IMR-90 (cell line): Measurements from ENCODE around the gene ZBTB44. TPM values are rescaled to one million over a fixed set of nuclear protein-coding genes. Genes with fewer than 3 reads are reported as not detected.

Experiments
- ATAC-seq: fragments of 200-7000 bp; cut with Tn5 transposase; 2 replicates; pipeline ENCODE4 v1.9.1; 2020; ENCODE audit warnings: low read depth, mild to moderate bottlenecking, moderate library complexity
- BruUV-seq: library from RNA; stranded (reverse); fragments of 400-500 nt; replicated peaks from 2 replicates; lab custom pipeline; 2021; lab: Mats Ljungman, UMichigan
- CTCF ChIA-PET: fragments of 300-600 bp; formaldehyde crosslinking; extraction: SDS; loops from one replicate; lab custom pipeline; 2021; ENCODE audit warnings: antibody characterized with exemption; lab: Yijun Ruan, JAX
- POLR2A ChIA-PET: fragments of 300-600 bp; sonication (Branson Sonifier 250); formaldehyde crosslinking; loops from one replicate; lab custom pipeline; 2022; ENCODE audit warnings: antibody characterized with exemption; ENCODE audit not compliant: unreplicated experiment; lab: Charles Lee
- DNase-seq: peaks from one replicate; pipeline ENCODE4 v3.0.0; 2013
- H2AFZ ChIP-seq: replicated peaks from 2 replicates; pipeline ENCODE3; 2013; ENCODE audit warnings: low read length, mild to moderate bottlenecking; ENCODE audit not compliant: poor library complexity
- H2AK5ac ChIP-seq: 2 replicates; pipeline ENCODE4 v1.6.1; 2013; ENCODE audit warnings: low read depth, low read length, inconsistent platforms
- H2AK9ac ChIP-seq: replicated peaks from 2 replicates; pipeline ENCODE3; 2013; ENCODE audit warnings: mild to moderate bottlenecking, low read depth, low read length, moderate library complexity; ENCODE audit not compliant: poor library complexity
- H2BK120ac ChIP-seq: 2 replicates; pipeline ENCODE4 v1.6.1; 2013; ENCODE audit warnings: low read depth, low read length, inconsistent platforms
- H2BK15ac ChIP-seq: 3 replicates; pipeline ENCODE4 v1.6.1; 2013; ENCODE audit warnings: low read depth, low read length, inconsistent platforms
- H2BK20ac ChIP-seq: 2 replicates; pipeline ENCODE4 v1.6.1; 2013; ENCODE audit warnings: low read depth, mild to moderate bottlenecking, inconsistent platforms, low read length, moderate library complexity
- H2BK5ac ChIP-seq: 2 replicates; pipeline ENCODE4 v1.6.1; 2013; ENCODE audit warnings: mild to moderate bottlenecking, low read depth, low read length, inconsistent platforms; ENCODE audit not compliant: poor library complexity, severe bottlenecking
- H3K14ac ChIP-seq: replicated peaks from 2 replicates; pipeline ENCODE4 v1.6.1; 2013; ENCODE audit warnings: low read depth, low read length, inconsistent platforms
- H3K18ac ChIP-seq: 2 replicates; pipeline ENCODE4 v1.6.1; 2013; ENCODE audit warnings: low read depth, low read length, control low read depth
- H3K23ac ChIP-seq: 2 replicates; pipeline ENCODE4 v1.6.1; 2013; ENCODE audit warnings: low read depth, low read length, inconsistent platforms
- H3K27ac ChIP-seq: 2 replicates; pipeline ENCODE4 v1.5.1; 2013; ENCODE audit warnings: mild to moderate bottlenecking, control low read depth, low read length; ENCODE audit not compliant: insufficient read depth
- H3K27me3 ChIP-seq: 2 replicates; pipeline ENCODE4 v1.6.1; 2013; ENCODE audit warnings: low read length; ENCODE audit not compliant: control insufficient read depth, insufficient read depth
- H3K36me3 ChIP-seq: 2 replicates; pipeline ENCODE4 v1.6.1; 2013; ENCODE audit warnings: low read length, mixed read lengths; ENCODE audit not compliant: control insufficient read depth, insufficient read depth
- H3K4ac ChIP-seq: 2 replicates; pipeline ENCODE4 v1.6.1; 2013; ENCODE audit warnings: low read depth, low read length, inconsistent platforms
- H3K4me1 ChIP-seq: 2 replicates; pipeline ENCODE4 v1.6.1; 2013; ENCODE audit warnings: low read length, mixed read lengths; ENCODE audit not compliant: control insufficient read depth, insufficient read depth
- H3K4me2 ChIP-seq: 2 replicates; pipeline ENCODE4 v1.6.1; 2013; ENCODE audit warnings: low read depth, mild to moderate bottlenecking, control low read depth, low read length, moderate library complexity
- H3K4me3 ChIP-seq: 2 replicates; pipeline ENCODE4 v1.5.1; 2013; ENCODE audit warnings: low read depth, mild to moderate bottlenecking, control low read depth, low read length, moderate library complexity; ENCODE audit not compliant: insufficient read depth
- H3K56ac ChIP-seq: 2 replicates; pipeline ENCODE4 v1.6.1; 2013; ENCODE audit warnings: low read length, inconsistent platforms; ENCODE audit not compliant: insufficient read depth; ENCODE audit errors: extremely low read depth
- H3K79me1 ChIP-seq, 2 experiments: 2 replicates each; pipeline ENCODE4 v1.6.1; 2013; ENCODE audit warnings: low read length in 2 of 2, inconsistent platforms in 1 of 2, low read depth in 1 of 2
- H3K9ac ChIP-seq: 2 replicates; pipeline ENCODE4 v1.6.1; 2013; ENCODE audit warnings: low read depth, low read length, control low read depth
- H3K9me1 ChIP-seq: 2 replicates; pipeline ENCODE4 v1.6.1; 2013; ENCODE audit warnings: low read length, inconsistent platforms; ENCODE audit not compliant: insufficient read depth
- H3K9me3 ChIP-seq: 2 replicates; pipeline ENCODE4 v1.6.1; 2013; ENCODE audit warnings: low read length; ENCODE audit not compliant: control insufficient read depth, insufficient read depth
- H4K20me1 ChIP-seq: 2 replicates; pipeline ENCODE4 v1.6.1; 2013; ENCODE audit warnings: low read length, inconsistent platforms; ENCODE audit not compliant: insufficient read depth
- H4K5ac ChIP-seq: 2 replicates; pipeline ENCODE4 v1.6.1; 2013; ENCODE audit warnings: mild to moderate bottlenecking, low read depth, low read length, control low read depth
- H4K8ac ChIP-seq, 2 experiments: 2 replicates each; pipeline ENCODE4 v1.6.1; 2013; ENCODE audit warnings: low read depth in 2 of 2, low read length in 2 of 2, control low read depth in 1 of 2, inconsistent platforms in 1 of 2
- H4K91ac ChIP-seq: 2 replicates; pipeline ENCODE4 v1.6.1; 2013; ENCODE audit warnings: low read depth, low read length, inconsistent platforms; ENCODE audit not compliant: insufficient read depth
- BHLHE40 ChIP-seq: fragments of 150-350 bp; IDR thresholded peaks from 2 replicates; pipeline ENCODE4 v1.6.1; 2016; ENCODE audit warnings: mild to moderate bottlenecking, low read depth, low read length
- FOS ChIP-seq: fragments of 150-350 bp; IDR thresholded peaks from 2 replicates; pipeline ENCODE4 v1.6.1; 2016; ENCODE audit warnings: low read depth, low read length
- MAZ ChIP-seq: IDR thresholded peaks from 2 replicates; pipeline ENCODE4 v1.6.1; 2012; ENCODE audit warnings: low read depth, mild to moderate bottlenecking, low read length, improper control_type of control experiment, moderate library complexity, borderline replicate concordance
- POLR2A ChIP-seq: IDR thresholded peaks from 2 replicates; pipeline ENCODE4 v1.6.1; 2012; ENCODE audit warnings: mild to moderate bottlenecking, low read depth, low read length
- RFX5 ChIP-seq: IDR thresholded peaks from 2 replicates; pipeline ENCODE4 v1.8.0; 2012; ENCODE audit warnings: low read depth, mild to moderate bottlenecking, low read length, moderate library complexity
- WGBS, 2 experiments: methylation state at CpG; one replicate each; pipeline versions ENCODE4 v1.1.5 to v1.1.7; 2013; ENCODE audit warnings: missing lambda C conversion rate in 2 of 2; ENCODE audit not compliant: insufficient read length in 1 of 2; ENCODE audit errors: extremely low coverage in 2 of 2; 5-methylcytosine and 5-hydroxymethylcytosine counted together
- dilution Hi-C: fragments of 300-500 bp; cut with HindIII; formaldehyde crosslinking; loops from one replicate; pipeline ENCODE4 v1.14.3; 2018; ENCODE audit warnings: low sequenced_read_pairs; ENCODE audit not compliant: unreplicated experiment
- in situ Hi-C: fragments of 300-500 bp; cut with MboI; formaldehyde crosslinking; loops from 3 replicates; pipeline ENCODE4 v1.14.3; 2019; ENCODE audit warnings: low sequenced_read_pairs, inconsistent platforms, mixed read lengths
- intact Hi-C: fragments of 100-400 bp; cut with micrococcal nuclease; formaldehyde crosslinking; loops from 2 replicates; pipeline ENCODE4 v1.10.0; 2022
- polyA plus RNA-seq, 3 experiments: library from polyadenylated mRNA; depleted of rRNA; stranded (reverse); fragments of >200 nt; gene quantifications; 2 replicates each; pipeline ENCODE4 v1.2.3, GENCODE V29; 2012; ENCODE audit warnings: low replicate concordance in 1 of 3
- total RNA-seq: library from RNA; depleted of rRNA; stranded (reverse); fragments of >200 nt; gene quantifications from 2 replicates; pipeline ENCODE4 v1.2.3, GENCODE V29; 2012
- TF ChIP-seq, protein P1 (sequence below): conservative IDR thresholded peaks from 2 replicates; pipeline ENCODE4 v1.5.1; 2012; ENCODE audit warnings: mild to moderate bottlenecking, low read depth, low read length, improper control_type of control experiment

ZBTB44 gene
- total and polyA plus RNA-seq, 2 of the 4 experiments (the other 2 are of a cell fraction): 6.9 to 23.3 TPM

DNA sequence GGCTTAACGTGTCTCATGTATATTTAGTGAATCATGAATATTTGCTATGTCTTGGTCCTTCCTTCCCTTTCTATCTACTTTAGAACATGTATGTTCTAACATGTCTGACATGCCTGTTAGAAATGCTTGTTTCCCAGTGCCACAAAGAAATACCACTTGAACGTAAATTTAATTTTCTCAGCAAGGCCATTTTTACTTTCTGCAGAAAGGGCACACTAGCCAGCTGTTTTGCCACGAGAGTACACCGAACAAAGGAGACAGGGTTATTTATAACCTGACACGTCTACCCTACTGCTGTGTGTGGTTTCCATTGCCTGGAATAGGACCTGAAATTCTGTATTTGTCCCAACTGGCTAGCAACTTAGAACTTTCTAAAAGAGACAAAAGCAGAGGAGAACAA, 7.4 kb upstream of the ZBTB44 start:
- Histone ChIP-seq H2BK20ac (no peak overlapping the region), H3K9ac (no peak overlapping the region), H2BK15ac (no peak overlapping the region), H4K91ac (no peak overlapping the region), H4K20me1 (no peaks in the 10 kb centered on the region), H2BK5ac (no peak overlapping the region), H2AK9ac (no peak overlapping the region), H3K36me3 (no peaks in the 10 kb centered on the region), H3K9me1 (no peaks in the 10 kb centered on the region), H3K4me1 (peaks cover 2% of the 10 kb centered on the region), H3K18ac (no peak overlapping the region), H3K4ac (no peak overlapping the region), H2AK5ac (no peak overlapping the region), H2BK120ac (no peak overlapping the region), H3K27me3 (no peaks in the 10 kb centered on the region), H4K8ac (no peak overlapping the region), H3K79me1 (no peaks in the 10 kb centered on the region), H4K5ac (no peak overlapping the region), H3K4me2 (no peak overlapping the region), H2AFZ (no peak overlapping the region), H3K56ac (no peak overlapping the region), H3K4me3 (no peak overlapping the region), H3K27ac (no peak overlapping the region), H3K9me3 (peaks cover 11% of the 10 kb centered on the region), H3K14ac (no peak overlapping the region), H3K23ac (no peak overlapping the region)
- DNase-seq: no peak
- no CpG with 5 or more reads among the region's 5 CpGs for WGBS, 2 experiments
- ChIA-PET CTCF (no interaction called here), POLR2A (no interaction called here)
- dilution Hi-C loops: no loop called here
- in situ Hi-C loops: no loop called here
- TF ChIP-seq BHLHE40 (no peak), FOS (no peak), RFX5 (no peak), POLR2A (no peak), MAZ (no peak)
- TF ChIP-seq, protein P1, sequence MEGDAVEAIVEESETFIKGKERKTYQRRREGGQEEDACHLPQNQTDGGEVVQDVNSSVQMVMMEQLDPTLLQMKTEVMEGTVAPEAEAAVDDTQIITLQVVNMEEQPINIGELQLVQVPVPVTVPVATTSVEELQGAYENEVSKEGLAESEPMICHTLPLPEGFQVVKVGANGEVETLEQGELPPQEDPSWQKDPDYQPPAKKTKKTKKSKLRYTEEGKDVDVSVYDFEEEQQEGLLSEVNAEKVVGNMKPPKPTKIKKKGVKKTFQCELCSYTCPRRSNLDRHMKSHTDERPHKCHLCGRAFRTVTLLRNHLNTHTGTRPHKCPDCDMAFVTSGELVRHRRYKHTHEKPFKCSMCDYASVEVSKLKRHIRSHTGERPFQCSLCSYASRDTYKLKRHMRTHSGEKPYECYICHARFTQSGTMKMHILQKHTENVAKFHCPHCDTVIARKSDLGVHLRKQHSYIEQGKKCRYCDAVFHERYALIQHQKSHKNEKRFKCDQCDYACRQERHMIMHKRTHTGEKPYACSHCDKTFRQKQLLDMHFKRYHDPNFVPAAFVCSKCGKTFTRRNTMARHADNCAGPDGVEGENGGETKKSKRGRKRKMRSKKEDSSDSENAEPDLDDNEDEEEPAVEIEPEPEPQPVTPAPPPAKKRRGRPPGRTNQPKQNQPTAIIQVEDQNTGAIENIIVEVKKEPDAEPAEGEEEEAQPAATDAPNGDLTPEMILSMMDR: no peak
- no peak for ATAC-seq
- BruUV-seq: no TSS peak
- intact Hi-C loops: no loop called here
